K562 (cell line): ENCODE data around the gene GVQW3. TPM values are rescaled to one million over a fixed set of nuclear protein-coding genes. Genes with fewer than 3 reads are reported as not detected.
A peak's percentile ranks its signal among the peaks of the same experiment; 100 is the strongest.

Experiments used
- CLOCK ChIP-seq: fragments of 250-450 bp; sonication (Bioruptor Pico); IDR thresholded peaks from 2 replicates; pipeline ENCODE4 v1.4.0; 2020; ENCODE audit warnings: mild to moderate bottlenecking, moderate library complexity, borderline replicate concordance
- NFATC3 ChIP-seq: fragments of 450-650 bp; IDR thresholded peaks from 2 replicates; pipeline ENCODE4 v1.6.1; 2017; ENCODE audit warnings: mild to moderate bottlenecking
- RAD21 ChIP-seq, 2 experiments: fragments of 250-450 bp in 1 of 2; fragments of 450-650 bp in 1 of 2; sonication (Bioruptor Pico) in 1 of 2; formaldehyde crosslinking in 1 of 2; IDR thresholded peaks in 1 of 2; conservative IDR thresholded peaks in 1 of 2; 2 replicates each; pipeline versions ENCODE4 v1.4.0 to v1.8.0; 2020 to 2022; ENCODE audit warnings: mild to moderate bottlenecking in 2 of 2, moderate library complexity in 1 of 2
- RUNX1 ChIP-seq: sonication (generic); IDR thresholded peaks from 2 replicates; pipeline ENCODE4 v1.6.1; 2016; ENCODE audit warnings: antibody characterized with exemption, low read depth
- SIN3A ChIP-seq, 2 experiments: fragments of 150-350 bp in 1 of 2; IDR thresholded peaks; 2 replicates each; pipeline ENCODE4 v1.6.1; 2011 to 2016; ENCODE audit warnings: borderline replicate concordance in 2 of 2, low read depth in 2 of 2, low read length in 2 of 2, mild to moderate bottlenecking in 2 of 2, moderate library complexity in 2 of 2; ENCODE audit not compliant: control insufficient read depth in 1 of 2
- TBL1XR1 ChIP-seq, 2 experiments: IDR thresholded peaks; 2 replicates each; pipeline ENCODE4 v1.6.1; 2012; ENCODE audit warnings: improper control_type of control experiment in 2 of 2, low read length in 2 of 2, mild to moderate bottlenecking in 1 of 2
- YY1 ChIP-seq, 3 experiments: IDR thresholded peaks; 2 replicates each; pipeline ENCODE4 v1.6.1; 2011; ENCODE audit warnings: low read length in 2 of 3, mild to moderate bottlenecking in 2 of 3, moderate library complexity in 2 of 3, borderline replicate concordance in 1 of 3, control low read depth in 1 of 3, low read depth in 1 of 3; ENCODE audit not compliant: insufficient read depth in 3 of 3, insufficient replicate concordance in 2 of 3, control insufficient read depth in 1 of 3, insufficient read length in 1 of 3; ENCODE audit errors: extremely low read depth in 1 of 3
- ZBTB43 ChIP-seq: sonication (generic); formaldehyde crosslinking; IDR thresholded peaks from 2 replicates; pipeline ENCODE4 v1.8.0; 2023; ENCODE audit warnings: mild to moderate bottlenecking, missing genetic modification reagents
- ZNF24 ChIP-seq: fragments of 450-650 bp; IDR thresholded peaks from 2 replicates; pipeline ENCODE4 v1.6.1; 2016
- ZNF318 ChIP-seq, 2 experiments: fragments of 450-650 bp; IDR thresholded peaks; 2 replicates each; pipeline ENCODE4 v1.6.1; 2016; ENCODE audit warnings: mild to moderate bottlenecking in 2 of 2, borderline replicate concordance in 1 of 2, low read depth in 1 of 2, moderate library complexity in 1 of 2
- polyA plus RNA-seq, 8 experiments: library from polyadenylated mRNA; depleted of rRNA in 4 of 8; stranded (reverse) in 5 of 8; unstranded in 3 of 8; fragments of >200 nt; fragmentation: Nextera tagmentation in 2 of 8; fragmentation: Illumina TruSeq in 1 of 8; extraction: Ambion mirVana in 2 of 8; extraction: Trizol in 1 of 8; gene quantifications; 2 replicates each; pipeline versions ENCODE4 v1.2.1 to v1.2.3, GENCODE V29; 2011 to 2014; ENCODE audit warnings: inconsistent platforms in 1 of 8, missing spikeins in 1 of 8
- total RNA-seq, 7 experiments: library from RNA; depleted of rRNA in 6 of 7; stranded (reverse); fragments of >200 nt in 6 of 7; fragmentation: Illumina TruSeq in 2 of 7; extraction: Trizol in 2 of 7; gene quantifications; 2 replicates each; pipeline versions ENCODE4 v1.2.1 to v1.2.3, GENCODE V29; 2011 to 2021; ENCODE audit warnings: low replicate concordance in 1 of 7

Gene GVQW3
- total and polyA plus RNA-seq, 9 of the 15 experiments (the other 6 are each of a cell fraction or from before 2014, with no cell fraction given), result 0.66 to 5.7 (median 2.1) TPM

- TF ChIP-seq YY1 (IDR thresholded peaks at IDR 0.05; ENCODE audit: borderline replicate concordance in 1 of 3, control insufficient read depth in 1 of 3, extremely low read depth in 1 of 3, insufficient read depth in 3 of 3, insufficient read length in 1 of 3, insufficient replicate concordance in 2 of 3, low read depth in 1 of 3, low read length in 2 of 3) (peak in 2 of 3 experiments; percentile 45 to 62), RUNX1 (no peak), CLOCK (CRISPR knock-in tag) (no peak), ZNF318 (IDR thresholded peaks at IDR 0.05; ENCODE audit: borderline replicate concordance in 1 of 2, low read depth in 1 of 2) (no peak), NFATC3 (0 out of 2 replicates have a peak, but pooled peaks have one; percentile 44), ZNF24 (no peak), RAD21 (CRISPR knock-in tag; conservative IDR thresholded peaks at IDR 0.05 in 1 of 2, IDR thresholded peaks at IDR 0.05 in 1 of 2) (no peak), SIN3A (IDR thresholded peaks at IDR 0.05; ENCODE audit: borderline replicate concordance in 2 of 2, control insufficient read depth in 1 of 2, low read depth in 2 of 2, low read length in 2 of 2) (peak in 1 of 2 experiments; percentile 44; a peak in 2 of 4 replicates), TBL1XR1 (IDR thresholded peaks at IDR 0.05; ENCODE audit: low read length in 2 of 2) (peak in 1 of 2 experiments; percentile 40; a peak in 1 of 4 replicates), ZBTB43 (CRISPR knock-in tag) (no peak)
Measured at GRCh38 chr11:76380977-76381719, at the start of gene GVQW3, which contains the start of gene THAP12 (continued).
